Lung (tissue), 13 donors: ENCODE measurements around the gene KCNH8. TPM values are rescaled to one million over a fixed set of nuclear protein-coding genes. Genes with fewer than 3 reads are reported as not detected.

Experiments used
- ATAC-seq: fragments of 200-7000 bp; cut with Tn5 transposase; one replicate; pipeline ENCODE4 v1.9.1; 2020; ENCODE audit warnings: moderate number of reproducible peaks; ENCODE audit not compliant: insufficient read depth, low FRiP score
- DNase-seq, 3 donors: peaks; one replicate each; pipeline ENCODE4 v3.0.0-alpha.2; 2013 to 2017
- H3K27ac ChIP-seq, 2 donors: one replicate each; pipeline ENCODE4 v1.5.1; 2013; ENCODE audit warnings: mild to moderate bottlenecking in 2 of 2, moderate library complexity in 2 of 2, control low read depth in 1 of 2, inconsistent platforms in 1 of 2, low read depth in 1 of 2, low read length in 1 of 2
- H3K27me3 ChIP-seq, 3 donors: one replicate each; pipeline ENCODE4 v1.5.1; 2013; ENCODE audit warnings: low read length in 2 of 3; ENCODE audit not compliant: control insufficient read depth in 3 of 3, insufficient read depth in 3 of 3
- H3K36me3 ChIP-seq, 4 donors: one replicate each; pipeline ENCODE4 v1.5.1; 2013; ENCODE audit warnings: low read length in 4 of 4, mild to moderate bottlenecking in 1 of 4, moderate library complexity in 1 of 4; ENCODE audit not compliant: control insufficient read depth in 4 of 4, insufficient read depth in 4 of 4
- H3K4me1 ChIP-seq, 5 donors: one replicate each; pipeline ENCODE4 v1.5.1; 2013; ENCODE audit warnings: low read length in 5 of 5, mild to moderate bottlenecking in 2 of 5, moderate library complexity in 1 of 5; ENCODE audit not compliant: control insufficient read depth in 5 of 5, insufficient read depth in 5 of 5
- H3K4me3 ChIP-seq: one replicate; pipeline ENCODE4 v1.5.1; 2013; ENCODE audit warnings: mild to moderate bottlenecking, control low read depth, moderate library complexity
- H3K9ac ChIP-seq, 2 donors: one replicate each; pipeline ENCODE4 v1.5.1; 2013; ENCODE audit warnings: low read length in 2 of 2, control low read depth in 1 of 2; ENCODE audit not compliant: insufficient read depth in 1 of 2
- H3K9me3 ChIP-seq, 4 donors: one replicate each; pipeline ENCODE4 v1.5.1; 2013; ENCODE audit warnings: low read length in 3 of 4, mild to moderate bottlenecking in 1 of 4, moderate library complexity in 1 of 4; ENCODE audit not compliant: control insufficient read depth in 4 of 4, insufficient read depth in 3 of 4
- WGBS, 2 donors: extraction: QIAGEN DNeasy Blood & Tissue Kit; methylation state at CpG; one replicate each; pipeline ENCODE4 v1.1.7; 2013; 5-methylcytosine and 5-hydroxymethylcytosine counted together
- polyA plus RNA-seq, 2 donors: library from polyadenylated mRNA; stranded (reverse); fragments of 200-250 nt; gene quantifications; one replicate each; pipeline ENCODE4 v1.2.1, GENCODE V29; 2013
- small RNA-seq: library from RNA; depleted of rRNA; stranded (forward); fragments of <200 nt; gene quantifications from one replicate; pipeline ENCODE3, GENCODE V24; 2014; ENCODE audit warnings: low replicate concordance
- total RNA-seq, 2 donors: library from RNA; depleted of rRNA in 1 of 2; stranded (reverse); fragments of >200 nt in 1 of 2; gene quantifications; one replicate each; pipeline ENCODE4 v1.2.1, GENCODE V29; 2014 to 2021
- TF ChIP-seq, protein P1 (sequence below): IDR thresholded peaks from 2 replicates; pipeline ENCODE4 v1.5.1; 2012; ENCODE audit warnings: mild to moderate bottlenecking; ENCODE audit errors: control extremely low read depth, extremely low read depth
- donor health status: control.
- donor health status: control.
- donor health status: Bipolar disorder and iron deficiency.
- donor health status: healthy.
- donor health status: DM: yes; HTN: yes; CAD: no.

The KCNH8 gene
- total and polyA plus RNA-seq, 4 donors: 0.06 to 0.94 (median 0.15) TPM

DNA sequence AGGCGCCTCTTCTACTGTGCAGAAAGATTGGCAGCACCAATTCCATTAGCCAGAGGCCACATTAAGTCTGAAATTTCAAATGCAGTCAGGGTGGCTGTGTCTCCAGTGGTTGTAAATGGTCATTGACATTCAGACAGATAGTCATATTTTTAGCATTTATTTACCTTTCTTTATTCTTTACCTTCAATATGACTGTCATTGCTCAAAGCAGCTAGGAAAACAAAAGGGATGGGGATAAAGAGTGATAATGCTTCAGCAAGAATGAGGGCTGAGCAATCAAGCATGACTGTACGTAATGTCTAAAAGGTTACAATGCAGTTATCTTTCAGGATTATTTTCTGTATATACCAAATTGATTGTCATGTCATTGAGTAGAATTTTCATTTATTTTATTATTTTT lies 425.3 kb downstream of the KCNH8 start:
- no peaks in the 10 kb centered on the region for H3K4me1 ChIP-seq
- H3K36me3 ChIP-seq: no peaks in the 10 kb centered on the region
- no peaks in the 10 kb centered on the region for H3K9me3 ChIP-seq
- H3K27me3 ChIP-seq: no peaks in the 10 kb centered on the region
- DNase-seq (no peak), ATAC-seq (no peak)
- 86 to 90% methylated on average over 2 of the region's 2 CpGs for WGBS, 2 donors
- TF ChIP-seq, protein P1, sequence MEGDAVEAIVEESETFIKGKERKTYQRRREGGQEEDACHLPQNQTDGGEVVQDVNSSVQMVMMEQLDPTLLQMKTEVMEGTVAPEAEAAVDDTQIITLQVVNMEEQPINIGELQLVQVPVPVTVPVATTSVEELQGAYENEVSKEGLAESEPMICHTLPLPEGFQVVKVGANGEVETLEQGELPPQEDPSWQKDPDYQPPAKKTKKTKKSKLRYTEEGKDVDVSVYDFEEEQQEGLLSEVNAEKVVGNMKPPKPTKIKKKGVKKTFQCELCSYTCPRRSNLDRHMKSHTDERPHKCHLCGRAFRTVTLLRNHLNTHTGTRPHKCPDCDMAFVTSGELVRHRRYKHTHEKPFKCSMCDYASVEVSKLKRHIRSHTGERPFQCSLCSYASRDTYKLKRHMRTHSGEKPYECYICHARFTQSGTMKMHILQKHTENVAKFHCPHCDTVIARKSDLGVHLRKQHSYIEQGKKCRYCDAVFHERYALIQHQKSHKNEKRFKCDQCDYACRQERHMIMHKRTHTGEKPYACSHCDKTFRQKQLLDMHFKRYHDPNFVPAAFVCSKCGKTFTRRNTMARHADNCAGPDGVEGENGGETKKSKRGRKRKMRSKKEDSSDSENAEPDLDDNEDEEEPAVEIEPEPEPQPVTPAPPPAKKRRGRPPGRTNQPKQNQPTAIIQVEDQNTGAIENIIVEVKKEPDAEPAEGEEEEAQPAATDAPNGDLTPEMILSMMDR: no peak
- no peak overlapping the region for H3K4me3 ChIP-seq
- no peak overlapping the region for H3K27ac ChIP-seq
- no peak overlapping the region for H3K9ac ChIP-seq

DNA sequence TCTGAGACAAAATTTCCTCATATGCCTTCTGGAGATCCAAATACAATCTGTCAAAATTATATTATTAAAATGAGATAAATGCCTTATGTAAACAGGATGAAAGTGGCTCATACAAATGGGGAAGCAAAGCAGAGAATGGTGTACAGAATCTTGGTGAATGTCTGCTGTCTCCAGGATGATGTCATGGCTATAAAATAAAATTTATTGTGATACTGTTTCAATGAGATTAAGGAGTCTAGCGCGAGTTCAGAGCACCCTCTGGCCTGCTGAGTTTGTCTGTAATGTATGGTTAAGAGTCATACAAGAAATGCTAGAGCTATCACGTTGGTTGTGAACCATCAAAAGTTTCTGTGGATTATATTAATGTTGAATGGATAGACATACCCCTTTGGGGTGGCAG lies 426.0 kb downstream of the KCNH8 start:
- ATAC-seq: no peak
- WGBS, 2 donors: 78 to 92% methylated on average over 3 of the region's 3 CpGs
- no peaks in the 10 kb centered on the region for H3K4me1 ChIP-seq

DNA sequence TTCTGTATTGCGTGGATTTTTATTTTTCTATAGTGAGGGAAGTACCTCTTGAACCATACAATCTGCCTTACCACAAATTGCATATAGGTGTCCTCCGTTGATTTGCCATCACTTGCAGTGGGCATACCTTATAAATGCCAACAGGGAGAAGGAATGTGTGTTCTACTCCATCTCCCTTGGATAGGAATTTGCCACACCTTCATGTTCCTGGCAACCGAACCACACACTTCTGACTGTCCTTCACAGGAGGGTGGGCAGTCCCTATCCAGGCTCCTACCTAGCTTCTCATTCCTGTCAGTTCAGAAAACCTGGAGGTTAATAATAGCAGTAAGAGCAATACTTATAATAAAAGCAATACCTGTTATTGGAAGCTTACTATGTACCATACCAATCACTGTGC lies 428.0 kb downstream of the KCNH8 start:
- Histone ChIP-seq H3K27me3 (no peaks in the 10 kb centered on the region), H3K27ac (no peak overlapping the region), H3K4me1 (no peaks in the 10 kb centered on the region), H3K4me3 (no peak overlapping the region), H3K9me3 (no peaks in the 10 kb centered on the region), H3K36me3 (no peaks in the 10 kb centered on the region), H3K9ac (no peak overlapping the region)
- TF ChIP-seq, protein P1: no peak
- DNase-seq: no peak
- WGBS, 2 donors: 71 to 89% methylated on average over 3 of the region's 3 CpGs
- ATAC-seq: no peak

More for the DNA sequence above, 426.0 kb downstream of the KCNH8 start:
- H3K36me3 ChIP-seq: no peaks in the 10 kb centered on the region
- TF ChIP-seq, protein P1: no peak
- no peak for DNase-seq
- no peaks in the 10 kb centered on the region for H3K9me3 ChIP-seq
- H3K4me3 ChIP-seq: no peak overlapping the region
- H3K27me3 ChIP-seq: no peaks in the 10 kb centered on the region
- no peak overlapping the region for H3K27ac ChIP-seq
- H3K9ac ChIP-seq: no peak overlapping the region

Small RNA genes within 50 kb of the gene (small RNA-seq; reads per million reads assigned to genes)
- not detected for gene MIR4791
